ENCODE measurements around the gene CNTFR. TPM values are rescaled to one million over a fixed set of nuclear protein-coding genes. Genes with fewer than 3 reads are reported as not detected.

Gene CNTFR
- total RNA-seq, 1 donor from 2014 or later = 7.4 TPM

GRCh38 chr9:34585946-34586669 lies 3.4 kb downstream of the CNTFR start:
- H3K4me1 ChIP-seq (ENCODE audit: insufficient read depth, low read length) = no peaks in the 10 kb centered on the region
- H3K79me2 ChIP-seq (ENCODE audit: insufficient read depth, low read length) = no peaks in the 10 kb centered on the region
- no peak overlapping the region for H3K27ac ChIP-seq (ENCODE audit: low read depth, low read length)
- H4K20me1 ChIP-seq (ENCODE audit: insufficient read depth, low read length) = peaks cover 16% of the 10 kb centered on the region
- H3K36me3 ChIP-seq (ENCODE audit: insufficient read depth, low read length) = no peaks in the 10 kb centered on the region
- TF ChIP-seq EZH2 (IDR thresholded peaks at IDR 0.05; ENCODE audit: insufficient read depth, low read length) = no peak
- no peak for TF ChIP-seq CTCF (IDR thresholded peaks at IDR 0.05; ENCODE audit: insufficient read depth, low read depth, low read length)
- peaks cover 76% of the 10 kb centered on the region for H3K27me3 ChIP-seq (ENCODE audit: insufficient read depth, low read length)
- peaks cover 72% of the 10 kb centered on the region for H3K27me3 Mint-ChIP-seq (ENCODE audit: low read depth, unreplicated experiment)
- no peak overlapping the region for H2AFZ ChIP-seq (ENCODE audit: low read depth, low read length)
- H3K4me3 Mint-ChIP-seq (ENCODE audit: unreplicated experiment) = no peak overlapping the region
- DNase-seq (ENCODE audit: low read depth) = no peak
- H3K9ac ChIP-seq (ENCODE audit: low read length) = no peak overlapping the region
- no peak overlapping the region for H3K4me3 ChIP-seq (ENCODE audit: insufficient read depth, low read depth, low read length)
- no peaks in the 10 kb centered on the region for H3K36me3 Mint-ChIP-seq (ENCODE audit: low read depth, unreplicated experiment)
- no peak overlapping the region for H3K4me2 ChIP-seq (ENCODE audit: low read length)
- no peaks in the 10 kb centered on the region for H3K4me1 Mint-ChIP-seq (ENCODE audit: low read depth, unreplicated experiment)
- peaks cover 8% of the 10 kb centered on the region for H3K9me3 Mint-ChIP-seq (ENCODE audit: unreplicated experiment)
- FAIRE-seq = no peak
- no peak overlapping the region for H3K27ac Mint-ChIP-seq (ENCODE audit: unreplicated experiment)
- no peaks in the 10 kb centered on the region for H3K9me3 ChIP-seq (ENCODE audit: insufficient read depth, low read depth, low read length)

- Histone ChIP-seq H3K36me3 (ENCODE audit: insufficient read depth, low read length) (no peaks in the 10 kb centered on the region), H3K4me1 (ENCODE audit: insufficient read depth, low read length) (no peaks in the 10 kb centered on the region), H2AFZ (ENCODE audit: low read depth, low read length) (no peak overlapping the region), H3K4me3 (ENCODE audit: insufficient read depth, low read depth, low read length) (no peak overlapping the region), H3K27ac (ENCODE audit: low read depth, low read length) (no peak overlapping the region), H3K9me3 (ENCODE audit: insufficient read depth, low read depth, low read length) (no peaks in the 10 kb centered on the region), H3K79me2 (ENCODE audit: insufficient read depth, low read length) (no peaks in the 10 kb centered on the region), H3K27me3 (ENCODE audit: insufficient read depth, low read length) (peaks cover 79% of the 10 kb centered on the region), H4K20me1 (ENCODE audit: insufficient read depth, low read length) (peaks cover 16% of the 10 kb centered on the region), H3K4me2 (ENCODE audit: low read length) (no peak overlapping the region), H3K9ac (ENCODE audit: low read length) (no peak overlapping the region)
- Mint-ChIP-seq H3K4me1 (ENCODE audit: low read depth, unreplicated experiment) (no peaks in the 10 kb centered on the region), H3K27me3 (ENCODE audit: low read depth, unreplicated experiment) (peaks cover 79% of the 10 kb centered on the region), H3K4me3 (ENCODE audit: unreplicated experiment) (no peak overlapping the region), H3K36me3 (ENCODE audit: low read depth, unreplicated experiment) (no peaks in the 10 kb centered on the region), H3K9me3 (ENCODE audit: unreplicated experiment) (peaks cover 8% of the 10 kb centered on the region), H3K27ac (ENCODE audit: unreplicated experiment) (no peak overlapping the region)
- no peak for TF ChIP-seq CTCF (IDR thresholded peaks at IDR 0.05; ENCODE audit: insufficient read depth, low read depth, low read length)
- TF ChIP-seq EZH2 (IDR thresholded peaks at IDR 0.05; ENCODE audit: insufficient read depth, low read length) = no peak
- DNase-seq (ENCODE audit: low read depth) = no peak
- FAIRE-seq = no peak
Observed at GRCh38 chr9:34584970-34585369, 4.6 kb downstream of the CNTFR start.

GRCh38 chr9:34582787-34583186 lies 6.7 kb downstream of the CNTFR start:
- TF ChIP-seq CTCF (IDR thresholded peaks at IDR 0.05; ENCODE audit: insufficient read depth, low read depth, low read length) (no peak), EZH2 (IDR thresholded peaks at IDR 0.05; ENCODE audit: insufficient read depth, low read length) (no peak)
- H3K4me3 Mint-ChIP-seq (ENCODE audit: unreplicated experiment) = no peak overlapping the region

More at GRCh38 chr9:34582787-34583186, 6.7 kb downstream of the CNTFR start:
- peaks cover 8% of the 10 kb centered on the region for H3K9me3 Mint-ChIP-seq (ENCODE audit: unreplicated experiment)
- peaks cover 4% of the 10 kb centered on the region for H3K4me1 ChIP-seq (ENCODE audit: insufficient read depth, low read length)
- no peak overlapping the region for H3K4me3 ChIP-seq (ENCODE audit: insufficient read depth, low read depth, low read length)
- peaks cover 82% of the 10 kb centered on the region for H3K27me3 ChIP-seq (ENCODE audit: insufficient read depth, low read length)
- no peaks in the 10 kb centered on the region for H3K36me3 Mint-ChIP-seq (ENCODE audit: low read depth, unreplicated experiment)
- DNase-seq (ENCODE audit: low read depth) = no peak
- no peaks in the 10 kb centered on the region for H3K9me3 ChIP-seq (ENCODE audit: insufficient read depth, low read depth, low read length)
- no peak overlapping the region for H2AFZ ChIP-seq (ENCODE audit: low read depth, low read length)
- no peak overlapping the region for H3K27ac Mint-ChIP-seq (ENCODE audit: unreplicated experiment)
- no peak overlapping the region for H3K27ac ChIP-seq (ENCODE audit: low read depth, low read length)
- no peak overlapping the region for H3K9ac ChIP-seq (ENCODE audit: low read length)
- H3K79me2 ChIP-seq (ENCODE audit: insufficient read depth, low read length) = no peaks in the 10 kb centered on the region
- no peak overlapping the region for H3K4me2 ChIP-seq (ENCODE audit: low read length)
- H4K20me1 ChIP-seq (ENCODE audit: insufficient read depth, low read length) = peaks cover 9% of the 10 kb centered on the region
- H3K36me3 ChIP-seq (ENCODE audit: insufficient read depth, low read length) = no peaks in the 10 kb centered on the region
- no peak for FAIRE-seq
- peaks cover 9% of the 10 kb centered on the region for H3K4me1 Mint-ChIP-seq (ENCODE audit: low read depth, unreplicated experiment)
- peaks cover 69% of the 10 kb centered on the region for H3K27me3 Mint-ChIP-seq (ENCODE audit: low read depth, unreplicated experiment)

Measured in astrocyte (in vitro differentiated cells and primary cell).